IMR-90 (cell line): ENCODE data around the gene NAV2. TPM values are rescaled to one million over a fixed set of nuclear protein-coding genes. Genes with fewer than 3 reads are reported as not detected.

Source experiments
- ATAC-seq: fragments of 200-7000 bp; cut with Tn5 transposase; 2 replicates; pipeline ENCODE4 v1.9.1; 2020; ENCODE audit warnings: low read depth, mild to moderate bottlenecking, moderate library complexity
- BruUV-seq: library from RNA; stranded (reverse); fragments of 400-500 nt; replicated peaks from 2 replicates; lab custom pipeline; 2021; lab: Mats Ljungman, UMichigan
- CTCF ChIA-PET: fragments of 300-600 bp; formaldehyde crosslinking; extraction: SDS; loops from one replicate; lab custom pipeline; 2021; ENCODE audit warnings: antibody characterized with exemption; lab: Yijun Ruan, JAX
- POLR2A ChIA-PET: fragments of 300-600 bp; sonication (Branson Sonifier 250); formaldehyde crosslinking; loops from one replicate; lab custom pipeline; 2022; ENCODE audit warnings: antibody characterized with exemption; ENCODE audit not compliant: unreplicated experiment; lab: Charles Lee
- DNase-seq: peaks from one replicate; pipeline ENCODE4 v3.0.0; 2013
- H2AFZ ChIP-seq: replicated peaks from 2 replicates; pipeline ENCODE3; 2013; ENCODE audit warnings: low read length, mild to moderate bottlenecking; ENCODE audit not compliant: poor library complexity
- H2AK5ac ChIP-seq: 2 replicates; pipeline ENCODE4 v1.6.1; 2013; ENCODE audit warnings: low read depth, low read length, inconsistent platforms
- H2AK9ac ChIP-seq: replicated peaks from 2 replicates; pipeline ENCODE3; 2013; ENCODE audit warnings: mild to moderate bottlenecking, low read depth, low read length, moderate library complexity; ENCODE audit not compliant: poor library complexity
- H2BK120ac ChIP-seq: 2 replicates; pipeline ENCODE4 v1.6.1; 2013; ENCODE audit warnings: low read depth, low read length, inconsistent platforms
- H2BK15ac ChIP-seq: 3 replicates; pipeline ENCODE4 v1.6.1; 2013; ENCODE audit warnings: low read depth, low read length, inconsistent platforms
- H2BK20ac ChIP-seq: 2 replicates; pipeline ENCODE4 v1.6.1; 2013; ENCODE audit warnings: low read depth, mild to moderate bottlenecking, inconsistent platforms, low read length, moderate library complexity
- H2BK5ac ChIP-seq: 2 replicates; pipeline ENCODE4 v1.6.1; 2013; ENCODE audit warnings: mild to moderate bottlenecking, low read depth, low read length, inconsistent platforms; ENCODE audit not compliant: poor library complexity, severe bottlenecking
- H3K14ac ChIP-seq: replicated peaks from 2 replicates; pipeline ENCODE4 v1.6.1; 2013; ENCODE audit warnings: low read depth, low read length, inconsistent platforms
- H3K18ac ChIP-seq: 2 replicates; pipeline ENCODE4 v1.6.1; 2013; ENCODE audit warnings: low read depth, low read length, control low read depth
- H3K23ac ChIP-seq: 2 replicates; pipeline ENCODE4 v1.6.1; 2013; ENCODE audit warnings: low read depth, low read length, inconsistent platforms
- H3K27ac ChIP-seq: 2 replicates; pipeline ENCODE4 v1.5.1; 2013; ENCODE audit warnings: mild to moderate bottlenecking, control low read depth, low read length; ENCODE audit not compliant: insufficient read depth
- H3K27me3 ChIP-seq: 2 replicates; pipeline ENCODE4 v1.6.1; 2013; ENCODE audit warnings: low read length; ENCODE audit not compliant: control insufficient read depth, insufficient read depth
- H3K36me3 ChIP-seq: 2 replicates; pipeline ENCODE4 v1.6.1; 2013; ENCODE audit warnings: low read length, mixed read lengths; ENCODE audit not compliant: control insufficient read depth, insufficient read depth
- H3K4ac ChIP-seq: 2 replicates; pipeline ENCODE4 v1.6.1; 2013; ENCODE audit warnings: low read depth, low read length, inconsistent platforms
- H3K4me1 ChIP-seq: 2 replicates; pipeline ENCODE4 v1.6.1; 2013; ENCODE audit warnings: low read length, mixed read lengths; ENCODE audit not compliant: control insufficient read depth, insufficient read depth
- H3K4me2 ChIP-seq: 2 replicates; pipeline ENCODE4 v1.6.1; 2013; ENCODE audit warnings: low read depth, mild to moderate bottlenecking, control low read depth, low read length, moderate library complexity
- H3K4me3 ChIP-seq: 2 replicates; pipeline ENCODE4 v1.5.1; 2013; ENCODE audit warnings: low read depth, mild to moderate bottlenecking, control low read depth, low read length, moderate library complexity; ENCODE audit not compliant: insufficient read depth
- H3K56ac ChIP-seq: 2 replicates; pipeline ENCODE4 v1.6.1; 2013; ENCODE audit warnings: low read length, inconsistent platforms; ENCODE audit not compliant: insufficient read depth; ENCODE audit errors: extremely low read depth
- H3K79me1 ChIP-seq, 2 experiments: 2 replicates each; pipeline ENCODE4 v1.6.1; 2013; ENCODE audit warnings: low read length in 2 of 2, inconsistent platforms in 1 of 2, low read depth in 1 of 2
- H3K9ac ChIP-seq: 2 replicates; pipeline ENCODE4 v1.6.1; 2013; ENCODE audit warnings: low read depth, low read length, control low read depth
- H3K9me1 ChIP-seq: 2 replicates; pipeline ENCODE4 v1.6.1; 2013; ENCODE audit warnings: low read length, inconsistent platforms; ENCODE audit not compliant: insufficient read depth
- H3K9me3 ChIP-seq: 2 replicates; pipeline ENCODE4 v1.6.1; 2013; ENCODE audit warnings: low read length; ENCODE audit not compliant: control insufficient read depth, insufficient read depth
- H4K20me1 ChIP-seq: 2 replicates; pipeline ENCODE4 v1.6.1; 2013; ENCODE audit warnings: low read length, inconsistent platforms; ENCODE audit not compliant: insufficient read depth
- H4K5ac ChIP-seq: 2 replicates; pipeline ENCODE4 v1.6.1; 2013; ENCODE audit warnings: mild to moderate bottlenecking, low read depth, low read length, control low read depth
- H4K8ac ChIP-seq, 2 experiments: 2 replicates each; pipeline ENCODE4 v1.6.1; 2013; ENCODE audit warnings: low read depth in 2 of 2, low read length in 2 of 2, control low read depth in 1 of 2, inconsistent platforms in 1 of 2
- H4K91ac ChIP-seq: 2 replicates; pipeline ENCODE4 v1.6.1; 2013; ENCODE audit warnings: low read depth, low read length, inconsistent platforms; ENCODE audit not compliant: insufficient read depth
- MAZ ChIP-seq: IDR thresholded peaks from 2 replicates; pipeline ENCODE4 v1.6.1; 2012; ENCODE audit warnings: low read depth, mild to moderate bottlenecking, low read length, improper control_type of control experiment, moderate library complexity, borderline replicate concordance
- NFE2L2 ChIP-seq: fragments of 150-350 bp; IDR thresholded peaks from 2 replicates; pipeline ENCODE4 v1.6.1; 2016; ENCODE audit warnings: low read depth, mild to moderate bottlenecking, low read length
- RAD21 ChIP-seq: IDR thresholded peaks from 2 replicates; pipeline ENCODE4 v1.6.1; 2012; ENCODE audit warnings: low read length, improper control_type of control experiment
- SMC3 ChIP-seq: fragments of 150-350 bp; IDR thresholded peaks from 2 replicates; pipeline ENCODE4 v1.6.1; 2016; ENCODE audit warnings: low read depth, mild to moderate bottlenecking, antibody characterized with exemption, low read length, moderate library complexity
- WGBS, 2 experiments: methylation state at CpG; one replicate each; pipeline versions ENCODE4 v1.1.5 to v1.1.7; 2013; ENCODE audit warnings: missing lambda C conversion rate in 2 of 2; ENCODE audit not compliant: insufficient read length in 1 of 2; ENCODE audit errors: extremely low coverage in 2 of 2; 5-methylcytosine and 5-hydroxymethylcytosine counted together
- dilution Hi-C: fragments of 300-500 bp; cut with HindIII; formaldehyde crosslinking; loops from one replicate; pipeline ENCODE4 v1.14.3; 2018; ENCODE audit warnings: low sequenced_read_pairs; ENCODE audit not compliant: unreplicated experiment
- in situ Hi-C: fragments of 300-500 bp; cut with MboI; formaldehyde crosslinking; loops from 3 replicates; pipeline ENCODE4 v1.14.3; 2019; ENCODE audit warnings: low sequenced_read_pairs, inconsistent platforms, mixed read lengths
- intact Hi-C: fragments of 100-400 bp; cut with micrococcal nuclease; formaldehyde crosslinking; loops from 2 replicates; pipeline ENCODE4 v1.10.0; 2022
- polyA plus RNA-seq, 3 experiments: library from polyadenylated mRNA; depleted of rRNA; stranded (reverse); fragments of >200 nt; gene quantifications; 2 replicates each; pipeline ENCODE4 v1.2.3, GENCODE V29; 2012; ENCODE audit warnings: low replicate concordance in 1 of 3
- total RNA-seq: library from RNA; depleted of rRNA; stranded (reverse); fragments of >200 nt; gene quantifications from 2 replicates; pipeline ENCODE4 v1.2.3, GENCODE V29; 2012
- TF ChIP-seq, protein P1 (sequence below): conservative IDR thresholded peaks from 2 replicates; pipeline ENCODE4 v1.5.1; 2012; ENCODE audit warnings: mild to moderate bottlenecking, low read depth, low read length, improper control_type of control experiment

Gene NAV2
- total and polyA plus RNA-seq, 2 of the 4 experiments (the other 2 are of a cell fraction) = 4.5 to 12.6 TPM

- no peak overlapping the region for H4K91ac ChIP-seq
- no peak overlapping the region for H2BK120ac ChIP-seq
- no peak overlapping the region for H3K4me3 ChIP-seq
- dilution Hi-C loops (no loop called here), in situ Hi-C loops (no loop called here), intact Hi-C loops (no loop called here)
- no peak overlapping the region for H3K4me2 ChIP-seq
- BruUV-seq = no TSS peak
- WGBS, 2 experiments = no CpG with 5 or more reads among the region's 4 CpGs
- H2AFZ ChIP-seq = no peak overlapping the region
- H3K4me1 ChIP-seq = peaks cover 11% of the 10 kb centered on the region
- no peak overlapping the region for H4K8ac ChIP-seq
- no peak overlapping the region for H3K27ac ChIP-seq
- 0 out of 2 replicates have a peak, but pooled peaks cover 2% of the 10 kb centered on the region for H3K27me3 ChIP-seq
- H3K79me1 ChIP-seq = no peaks in the 10 kb centered on the region
- no peak overlapping the region for H3K23ac ChIP-seq
- H4K20me1 ChIP-seq = no peaks in the 10 kb centered on the region
- H3K14ac ChIP-seq = no peak overlapping the region; the same call in 1 of the 2 replicates
- POLR2A ChIA-PET = no interaction called here
- H2AK9ac ChIP-seq = no peak overlapping the region
- ATAC-seq (no peak), DNase-seq (no peak)
- no peak overlapping the region for H3K18ac ChIP-seq
- TF ChIP-seq, protein P1, sequence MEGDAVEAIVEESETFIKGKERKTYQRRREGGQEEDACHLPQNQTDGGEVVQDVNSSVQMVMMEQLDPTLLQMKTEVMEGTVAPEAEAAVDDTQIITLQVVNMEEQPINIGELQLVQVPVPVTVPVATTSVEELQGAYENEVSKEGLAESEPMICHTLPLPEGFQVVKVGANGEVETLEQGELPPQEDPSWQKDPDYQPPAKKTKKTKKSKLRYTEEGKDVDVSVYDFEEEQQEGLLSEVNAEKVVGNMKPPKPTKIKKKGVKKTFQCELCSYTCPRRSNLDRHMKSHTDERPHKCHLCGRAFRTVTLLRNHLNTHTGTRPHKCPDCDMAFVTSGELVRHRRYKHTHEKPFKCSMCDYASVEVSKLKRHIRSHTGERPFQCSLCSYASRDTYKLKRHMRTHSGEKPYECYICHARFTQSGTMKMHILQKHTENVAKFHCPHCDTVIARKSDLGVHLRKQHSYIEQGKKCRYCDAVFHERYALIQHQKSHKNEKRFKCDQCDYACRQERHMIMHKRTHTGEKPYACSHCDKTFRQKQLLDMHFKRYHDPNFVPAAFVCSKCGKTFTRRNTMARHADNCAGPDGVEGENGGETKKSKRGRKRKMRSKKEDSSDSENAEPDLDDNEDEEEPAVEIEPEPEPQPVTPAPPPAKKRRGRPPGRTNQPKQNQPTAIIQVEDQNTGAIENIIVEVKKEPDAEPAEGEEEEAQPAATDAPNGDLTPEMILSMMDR = no peak
- TF ChIP-seq MAZ (no peak), NFE2L2 (no peak), RAD21 (no peak), SMC3 (no peak)
- no peak overlapping the region for H2BK5ac ChIP-seq
- no peak overlapping the region for H2BK20ac ChIP-seq
- no peak overlapping the region for H2BK15ac ChIP-seq
- H2AK5ac ChIP-seq = no peak overlapping the region
- H3K9me3 ChIP-seq = no peaks in the 10 kb centered on the region
- no peaks in the 10 kb centered on the region for H3K36me3 ChIP-seq
- 0 out of 2 replicates have a peak, but pooled peaks cover 6% of the 10 kb centered on the region for H3K9me1 ChIP-seq
- CTCF ChIA-PET = interaction anchor here (0.7 kb wide), 1 partner anchor 86 kb away, joined by 3 read pairs; no protein-coding TSS in a partner anchor
- H3K9ac ChIP-seq = no peak overlapping the region
- no peak overlapping the region for H3K56ac ChIP-seq
- H3K4ac ChIP-seq = no peak overlapping the region
- H4K5ac ChIP-seq = no peak overlapping the region
These were observed 15.7 kb upstream of the NAV2 start for GRCh38 chr11:19696904-19697303.
